GM19324 (cell line): ENCODE results near the gene SEMA6D.

Source experiments
- ATAC-seq: cut with Tn5 transposase; IDR thresholded peaks from one replicate; pipeline ENCODE4 v1.9.1; 2021; ENCODE audit warnings: mild to moderate bottlenecking, moderate library complexity; ENCODE audit not compliant: unreplicated experiment, low FRiP score

Gene SEMA6D

DNA sequence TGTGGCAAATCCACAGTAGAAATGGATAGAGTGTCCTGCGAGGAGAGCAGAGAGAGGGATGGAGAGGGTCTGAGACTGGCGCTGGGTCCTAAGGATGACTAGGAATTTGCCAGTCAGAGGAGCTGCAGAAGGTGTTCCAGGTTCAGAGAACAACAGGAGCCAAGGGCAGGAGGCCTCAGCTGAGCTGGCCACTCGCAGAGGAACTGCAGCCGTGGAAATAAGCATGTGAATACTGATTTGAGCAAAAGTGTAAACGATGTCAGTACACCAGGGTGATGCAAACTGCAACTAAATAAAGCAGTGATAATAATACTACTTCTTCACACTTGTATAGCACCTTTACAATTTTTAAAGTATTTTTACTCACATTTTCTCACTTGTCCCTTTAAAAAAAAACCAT lies 24.6 kb downstream of the SEMA6D start:
- no peak for ATAC-seq

DNA sequence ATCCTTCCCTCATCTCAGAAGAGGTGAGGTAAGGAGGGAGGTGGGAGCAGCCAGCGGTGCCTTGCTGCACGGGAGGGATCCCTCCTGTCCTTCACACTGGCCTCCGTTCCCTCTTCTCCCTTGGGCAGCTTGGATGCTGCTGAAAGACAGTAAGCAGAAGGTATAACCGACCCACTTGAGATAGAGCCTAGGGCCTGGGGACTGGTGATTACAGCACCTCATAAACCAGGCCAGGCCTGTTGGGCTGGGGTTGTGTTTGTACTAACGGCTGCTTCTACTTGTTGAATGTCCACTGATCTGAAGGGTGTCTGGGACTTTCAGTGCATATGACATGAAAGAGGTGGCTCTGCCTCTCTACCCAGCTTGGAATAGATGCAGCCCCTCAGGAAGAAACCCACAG lies 25.0 kb downstream of the SEMA6D start:
- ATAC-seq = no peak

DNA sequence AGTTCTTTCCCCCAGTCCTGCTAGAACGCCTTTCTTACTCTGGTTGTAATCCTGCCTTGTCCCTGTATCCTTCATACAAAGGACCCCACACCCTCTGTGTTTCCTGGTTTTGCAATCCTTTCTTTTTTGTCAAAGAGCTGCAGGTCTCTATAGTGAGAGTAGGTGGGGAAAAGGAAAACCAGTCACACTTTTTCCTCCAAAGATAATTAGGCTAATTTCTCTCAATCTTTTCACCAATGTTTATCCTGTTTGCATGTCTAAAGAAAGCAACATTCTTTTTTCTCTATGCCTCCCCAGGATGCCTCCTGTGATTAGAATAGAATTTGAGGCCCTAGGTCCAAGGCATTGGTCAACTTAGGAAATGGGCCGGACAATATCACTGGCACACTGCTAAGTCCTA lies 25.4 kb downstream of the SEMA6D start:
- ATAC-seq = no peak

DNA sequence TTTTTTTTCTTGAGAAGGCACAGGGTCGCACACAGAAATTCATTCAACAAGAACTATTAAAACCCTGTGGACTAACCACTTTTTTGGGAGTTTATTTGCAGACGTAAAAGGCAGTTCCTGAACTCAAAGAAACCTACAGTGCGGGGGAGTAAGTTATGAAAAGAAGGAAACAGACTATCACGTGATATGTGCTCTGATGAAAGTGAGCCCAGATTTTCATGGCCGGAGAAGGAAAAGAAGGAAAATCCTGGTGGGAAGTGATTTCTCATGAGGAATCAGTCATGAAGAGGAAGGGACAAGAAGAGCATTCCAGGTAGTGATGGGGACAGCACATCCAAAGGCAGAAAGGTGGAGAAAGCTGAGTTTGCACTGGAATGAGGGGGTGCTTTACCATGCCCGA lies 26.1 kb downstream of the SEMA6D start:
- ATAC-seq = no peak

DNA sequence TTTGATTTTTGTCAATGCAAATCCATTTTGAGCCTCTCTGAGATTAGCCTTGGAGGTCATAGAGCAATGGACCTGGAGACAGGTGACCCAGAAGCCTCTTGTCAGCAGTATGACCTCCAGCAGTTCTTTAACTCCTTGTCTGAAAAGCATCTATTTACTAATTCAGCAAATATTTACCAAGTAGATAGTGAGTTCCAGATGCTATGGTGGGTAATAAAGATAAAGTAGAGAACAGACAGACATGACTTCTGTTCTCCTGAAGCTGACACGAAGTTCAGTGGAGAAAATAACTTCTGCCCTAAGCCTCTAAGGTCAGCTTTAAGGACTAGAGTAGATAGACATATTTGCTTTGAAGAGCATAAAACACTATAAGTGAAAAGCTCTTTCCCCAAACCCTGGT lies 26.6 kb downstream of the SEMA6D start:
- no peak for ATAC-seq

DNA sequence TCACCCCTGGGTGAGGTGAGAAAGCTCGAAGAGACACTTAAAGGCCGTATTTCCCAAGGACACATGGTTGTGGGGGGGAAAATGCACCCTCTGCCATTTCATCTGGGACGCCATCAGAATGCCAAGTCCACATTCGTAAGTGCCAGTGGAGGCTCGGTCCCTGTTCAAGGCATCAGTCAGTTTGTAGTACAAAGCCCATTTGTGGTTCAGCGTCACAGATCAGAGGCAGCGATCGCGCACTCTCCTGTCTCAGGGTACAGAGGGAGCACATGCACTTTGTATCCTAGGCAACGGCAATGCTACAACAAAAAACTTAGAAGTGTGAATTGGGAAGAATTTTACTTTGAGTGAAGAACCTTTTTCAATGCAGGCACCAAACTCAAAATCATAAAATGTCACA lies 27.2 kb downstream of the SEMA6D start:
- no peak for ATAC-seq

DNA sequence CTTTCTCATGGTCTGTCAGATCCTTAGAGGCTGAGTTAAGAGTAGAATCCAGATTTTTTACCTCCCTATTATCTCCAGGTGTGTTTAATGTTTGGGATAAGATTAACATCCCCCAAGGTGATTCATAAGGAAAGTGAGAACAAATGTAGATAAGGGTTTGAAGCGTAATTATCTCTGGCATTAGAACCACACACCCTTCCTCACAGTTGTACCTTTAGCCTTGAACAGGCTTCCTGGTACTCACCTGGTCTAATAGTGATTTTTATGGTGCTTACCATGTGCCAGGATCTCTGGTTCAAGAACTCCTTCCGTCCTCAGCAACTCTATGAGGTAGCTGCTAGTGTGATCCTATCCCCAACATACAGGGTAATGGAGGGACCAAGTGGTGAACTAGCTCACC lies 27.7 kb downstream of the SEMA6D start:
- ATAC-seq = no peak

DNA sequence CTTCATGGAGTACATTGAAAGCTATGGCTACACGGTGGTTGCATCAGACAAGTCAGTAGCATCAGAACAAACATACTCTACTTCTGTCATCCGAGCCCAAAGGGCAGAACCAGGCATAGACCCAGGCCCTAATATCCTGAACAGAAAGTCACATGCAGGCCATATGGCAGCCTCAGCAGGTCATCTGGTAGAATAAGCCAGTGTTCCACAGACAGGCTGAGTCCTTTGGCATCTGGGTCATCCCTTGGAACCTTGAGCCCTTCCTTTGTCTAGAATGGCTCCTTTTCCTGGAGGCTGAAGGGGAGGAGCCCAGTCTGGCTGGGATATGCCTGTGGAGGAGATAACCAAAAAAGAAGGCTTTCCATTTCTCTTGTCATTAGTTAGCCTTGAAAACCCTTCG lies 29.2 kb downstream of the SEMA6D start:
- ATAC-seq = no peak

DNA sequence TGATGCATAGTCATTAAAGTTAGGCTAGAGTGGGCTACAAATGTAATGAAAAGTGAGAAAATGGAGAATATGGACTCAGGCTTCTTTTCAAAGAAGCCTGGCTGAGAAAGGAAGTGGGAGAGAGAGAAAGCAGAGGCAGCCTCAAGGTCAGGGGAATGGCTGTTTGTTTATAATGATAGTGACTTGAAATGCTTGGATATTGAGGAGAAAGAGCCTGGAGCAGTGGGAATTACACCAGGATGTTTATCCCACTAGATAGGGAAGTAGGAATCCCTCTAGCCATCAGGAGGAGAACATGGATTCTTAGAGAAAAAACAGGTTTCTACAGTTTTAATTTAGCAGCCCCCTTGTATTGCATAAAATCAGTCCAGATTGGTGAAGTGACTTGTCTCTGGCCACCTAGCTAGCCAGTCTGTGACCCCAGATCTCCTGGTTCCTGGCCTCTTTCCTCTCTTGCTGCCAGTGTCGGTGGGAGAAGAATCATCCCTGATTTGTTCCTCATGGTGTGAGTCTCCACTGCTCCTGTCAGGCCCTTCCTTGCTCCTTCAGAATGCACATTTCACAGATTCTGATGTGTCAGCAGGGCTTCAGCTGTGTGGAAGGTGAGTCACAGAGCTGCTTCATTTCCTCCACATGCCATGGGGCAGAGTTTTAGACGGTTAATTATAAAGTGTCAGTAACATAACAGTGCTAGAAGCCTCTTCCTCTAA lies 32.9 kb downstream of the SEMA6D start:
- no peak for ATAC-seq

DNA sequence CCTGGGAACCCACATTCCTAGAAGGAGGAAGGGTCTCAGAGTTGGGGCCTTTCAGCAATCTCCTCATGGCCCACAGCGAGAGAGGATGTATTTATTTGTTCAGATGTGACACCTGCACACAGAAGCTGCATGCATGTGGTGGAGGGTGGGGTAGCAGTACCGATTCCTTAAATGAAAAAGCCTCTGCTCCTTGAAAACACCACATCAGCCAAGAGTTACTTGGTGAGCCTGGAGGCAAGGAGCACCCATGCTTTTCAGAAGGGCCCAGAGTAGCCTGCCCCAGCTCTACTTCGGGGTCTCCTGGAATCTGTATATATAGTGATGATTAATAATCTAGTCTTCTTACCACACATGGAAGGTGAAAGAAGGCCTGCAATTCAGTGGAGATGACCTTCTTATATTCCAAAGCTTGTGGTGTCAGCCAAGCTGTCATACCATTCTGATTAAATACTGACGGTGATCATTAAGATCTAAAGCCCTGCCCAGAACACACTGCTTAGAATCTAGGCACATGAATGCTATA lies 33.5 kb downstream of the SEMA6D start:
- ATAC-seq = no peak

DNA sequence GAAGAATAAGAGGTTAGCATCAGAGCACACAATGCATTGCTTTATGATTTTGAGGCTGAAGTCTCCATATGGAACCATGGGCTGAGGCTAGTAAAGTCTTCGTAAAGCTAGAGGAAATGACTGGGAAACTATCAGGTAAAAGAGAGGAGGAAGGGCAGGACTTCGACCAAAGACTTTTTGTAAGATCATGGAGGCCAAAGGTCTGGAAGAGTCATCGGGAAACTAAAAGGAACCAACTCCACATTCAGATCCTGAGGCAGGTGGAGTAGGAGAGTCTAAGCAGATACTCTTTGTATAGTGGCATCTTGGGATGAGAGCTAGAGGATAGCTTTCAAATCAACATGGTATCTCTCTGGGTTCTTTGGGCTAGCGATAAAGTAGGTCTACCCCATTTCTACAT lies 36.3 kb downstream of the SEMA6D start:
- no peak for ATAC-seq

DNA sequence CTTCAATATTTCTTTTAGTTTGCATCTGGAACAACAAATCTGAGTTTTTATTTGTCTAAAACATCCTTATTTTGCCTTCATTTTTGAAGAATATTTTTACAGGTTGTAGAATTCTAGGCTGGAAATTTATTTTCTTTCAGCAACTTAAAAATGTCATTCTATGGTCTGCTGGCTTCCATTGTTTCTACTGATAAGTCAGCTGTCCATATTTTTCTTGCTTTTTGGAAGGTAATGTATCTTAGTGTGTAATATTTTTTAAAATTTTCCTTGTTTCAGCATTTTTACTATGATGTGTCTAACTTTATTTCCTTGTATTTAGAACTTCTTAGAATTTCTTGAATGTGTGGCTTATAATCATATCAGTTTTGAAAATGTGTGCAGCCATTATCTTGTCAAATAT lies 37.0 kb downstream of the SEMA6D start:
- ATAC-seq = no peak

DNA sequence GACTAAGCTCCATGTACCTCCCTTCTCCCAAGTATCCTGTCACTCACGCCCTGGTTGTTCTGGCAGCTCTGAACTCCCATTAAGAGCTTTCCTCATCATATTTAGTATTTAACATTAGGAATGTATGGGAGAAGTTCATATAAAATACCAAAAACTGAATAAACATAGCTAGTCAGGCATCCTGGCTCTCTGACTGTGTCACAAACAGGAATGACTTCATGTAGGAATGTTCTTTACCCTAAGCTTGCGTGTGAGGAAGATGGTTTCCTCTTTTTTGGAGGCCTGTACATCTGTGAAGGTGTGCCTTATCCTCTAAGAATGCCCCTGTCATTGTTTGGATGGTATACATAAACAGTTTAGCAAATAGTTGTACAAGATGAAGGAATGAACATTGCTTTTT lies 38.6 kb downstream of the SEMA6D start:
- no peak for ATAC-seq

DNA sequence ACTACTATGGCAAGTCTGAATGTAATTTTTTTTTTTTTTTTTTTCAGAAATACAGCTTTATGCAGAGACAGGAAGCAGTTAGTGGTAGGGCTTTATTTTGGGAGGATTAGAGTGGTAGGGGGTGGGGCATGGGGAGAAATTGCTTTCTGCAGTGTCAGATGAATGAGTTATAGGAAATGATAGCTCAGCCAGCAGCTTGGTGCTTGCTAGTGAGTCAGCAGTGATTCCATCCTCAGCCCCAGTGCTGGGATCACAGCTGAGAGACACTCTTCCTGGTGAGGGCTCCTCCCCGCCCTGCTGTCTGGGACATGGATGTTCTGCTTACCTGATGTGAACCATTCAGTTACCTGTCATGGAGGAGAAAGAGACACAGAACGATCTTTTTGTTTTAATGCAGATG lies 39.6 kb downstream of the SEMA6D start:
- no peak for ATAC-seq

DNA sequence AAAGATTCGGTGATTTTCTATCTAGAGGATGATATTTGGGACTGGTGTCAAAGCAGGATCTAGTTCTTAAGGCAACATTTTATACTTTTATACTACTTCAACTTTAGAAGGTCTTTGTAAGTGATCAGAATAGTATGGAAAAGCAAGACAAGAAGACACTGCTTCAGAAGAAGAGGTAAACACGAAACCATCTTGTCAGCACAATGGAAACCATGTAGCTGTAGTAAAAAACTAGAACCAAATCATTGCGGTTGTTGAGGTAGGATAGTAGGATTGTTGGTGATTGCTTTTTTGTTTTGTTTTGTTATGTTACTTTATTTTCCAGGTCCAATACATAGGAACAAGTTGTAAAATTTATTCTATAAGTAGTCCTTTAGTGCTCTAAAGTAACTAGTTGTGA lies 40.0 kb downstream of the SEMA6D start:
- no peak for ATAC-seq

DNA sequence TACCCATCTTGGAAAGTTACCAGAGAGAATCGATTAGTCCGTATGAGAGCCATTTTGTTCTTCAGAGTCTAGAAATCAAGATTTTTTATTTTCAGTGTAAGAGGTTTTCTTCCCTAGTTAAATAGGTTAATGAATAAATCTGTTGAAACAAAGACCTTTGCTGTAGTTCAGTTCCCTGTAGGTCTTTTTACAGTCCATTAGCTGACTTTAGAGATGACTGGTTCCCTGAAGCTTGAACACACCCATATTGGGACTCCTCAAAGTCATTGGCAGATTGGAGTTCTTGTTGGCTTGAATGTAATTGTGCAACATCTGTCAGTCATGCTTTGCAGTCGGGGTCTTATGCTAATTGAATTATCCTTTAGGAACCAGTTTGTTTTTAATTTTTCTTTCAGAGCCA lies 45.3 kb downstream of the SEMA6D start:
- no peak for ATAC-seq

DNA sequence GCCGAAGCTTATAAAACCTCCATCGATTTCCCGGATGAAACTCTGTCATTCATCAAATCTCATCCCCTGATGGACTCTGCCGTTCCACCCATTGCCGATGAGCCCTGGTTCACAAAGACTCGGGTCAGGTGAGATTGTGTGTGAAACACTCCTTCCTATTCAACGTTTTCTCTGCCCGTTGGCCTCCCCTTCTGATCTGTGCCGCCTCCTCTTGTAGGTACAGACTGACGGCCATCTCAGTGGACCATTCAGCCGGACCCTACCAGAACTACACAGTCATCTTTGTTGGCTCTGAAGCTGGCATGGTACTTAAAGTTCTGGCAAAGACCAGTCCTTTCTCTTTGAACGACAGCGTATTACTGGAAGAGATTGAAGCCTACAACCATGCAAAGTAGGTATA lies 47.4 kb downstream of the SEMA6D start:
- no peak for ATAC-seq

DNA sequence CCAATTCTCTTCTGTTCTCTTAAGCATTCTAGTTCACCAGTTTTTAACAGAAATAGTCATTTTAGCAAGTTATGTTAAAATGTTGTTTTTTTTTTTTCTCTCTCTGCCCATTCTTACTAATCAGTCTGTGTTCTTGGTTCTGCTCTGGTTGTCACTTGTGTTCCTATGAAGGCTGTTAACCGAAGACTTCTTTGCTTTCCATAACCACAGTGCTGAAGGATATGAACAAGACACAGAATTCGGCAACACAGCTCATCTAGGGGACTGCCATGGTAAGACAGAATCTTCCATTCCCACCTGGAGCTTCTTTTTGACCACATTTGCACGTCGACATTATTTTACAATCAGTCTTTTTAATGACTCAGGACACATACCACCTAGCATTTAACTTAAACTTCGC lies 49.1 kb downstream of the SEMA6D start:
- no peak for ATAC-seq

DNA sequence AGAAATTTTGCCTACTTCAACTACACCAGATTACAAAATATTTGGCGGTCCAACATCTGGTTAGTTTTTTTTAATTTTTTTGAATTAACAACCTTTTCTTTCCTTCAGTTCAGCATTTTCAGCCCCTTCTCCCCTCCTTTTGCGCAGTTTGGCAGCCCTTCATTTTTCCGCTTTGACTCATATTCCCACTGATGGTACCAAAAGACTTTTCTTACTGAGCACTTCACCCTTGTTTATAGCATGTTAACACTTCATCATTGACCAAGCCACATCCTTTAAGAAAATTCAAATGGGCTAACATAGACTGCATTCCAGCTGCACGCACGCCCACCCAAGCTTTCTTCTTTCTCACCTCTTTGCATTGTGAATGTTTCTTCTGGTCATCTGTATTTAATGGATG lies 49.7 kb downstream of the SEMA6D start:
- no peak for ATAC-seq

DNA sequence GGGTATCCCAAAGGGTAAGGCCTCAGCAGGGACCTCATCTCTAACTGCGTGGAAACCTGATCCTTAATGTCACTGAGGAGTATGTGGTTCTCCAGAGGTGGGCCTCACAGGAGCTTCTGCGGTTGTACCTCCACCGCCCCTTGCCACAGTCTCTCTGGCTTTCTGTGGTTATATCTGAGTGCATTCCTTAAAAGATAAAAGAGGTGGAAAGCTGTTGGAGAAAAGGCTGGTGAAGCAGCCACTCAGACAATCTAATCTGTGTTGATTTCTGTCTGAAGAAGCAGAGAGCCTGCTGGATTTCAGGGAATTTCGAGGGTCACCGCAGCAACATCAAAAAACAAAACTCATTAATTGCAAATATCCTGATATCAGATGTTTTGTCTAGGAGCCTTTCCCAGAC lies 51.4 kb downstream of the SEMA6D start:
- ATAC-seq = no peak

DNA sequence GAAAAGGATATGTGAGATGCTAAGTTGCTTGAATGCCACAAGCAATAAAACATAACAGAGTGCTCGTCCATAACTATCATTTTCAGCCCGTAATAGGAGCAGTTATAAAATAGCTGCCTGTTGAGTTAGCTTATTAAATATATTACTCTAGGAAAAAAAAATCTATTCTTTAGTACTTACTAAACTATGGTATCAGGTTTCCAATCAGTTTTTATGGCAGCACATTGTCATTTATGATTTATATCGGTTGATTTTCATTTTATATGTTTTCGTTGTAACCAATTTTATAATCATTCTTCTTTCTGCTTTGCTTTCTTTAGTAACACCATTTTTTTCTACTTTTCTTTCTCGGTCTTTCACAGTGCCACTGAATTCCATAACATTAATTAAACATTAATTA lies 51.9 kb downstream of the SEMA6D start:
- no peak for ATAC-seq

DNA sequence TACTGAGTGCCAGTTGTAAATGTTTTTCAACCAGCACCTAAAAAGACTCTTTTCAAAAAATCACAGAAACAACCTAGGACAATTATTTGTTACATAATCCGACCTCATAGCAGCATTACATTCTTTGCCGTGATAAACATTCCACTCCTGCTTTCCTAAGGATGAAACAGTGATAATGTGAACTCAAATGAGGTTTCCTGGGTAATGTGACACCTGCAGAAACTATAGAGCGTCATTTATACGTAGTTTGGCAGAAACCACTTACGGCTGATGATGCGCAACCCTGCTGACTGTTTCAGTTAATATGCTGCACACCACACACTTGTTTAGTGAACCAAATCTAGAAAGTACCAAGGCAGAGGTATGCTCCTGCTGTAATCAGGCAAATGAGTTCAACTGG lies 55.8 kb downstream of the SEMA6D start:
- no peak for ATAC-seq

DNA sequence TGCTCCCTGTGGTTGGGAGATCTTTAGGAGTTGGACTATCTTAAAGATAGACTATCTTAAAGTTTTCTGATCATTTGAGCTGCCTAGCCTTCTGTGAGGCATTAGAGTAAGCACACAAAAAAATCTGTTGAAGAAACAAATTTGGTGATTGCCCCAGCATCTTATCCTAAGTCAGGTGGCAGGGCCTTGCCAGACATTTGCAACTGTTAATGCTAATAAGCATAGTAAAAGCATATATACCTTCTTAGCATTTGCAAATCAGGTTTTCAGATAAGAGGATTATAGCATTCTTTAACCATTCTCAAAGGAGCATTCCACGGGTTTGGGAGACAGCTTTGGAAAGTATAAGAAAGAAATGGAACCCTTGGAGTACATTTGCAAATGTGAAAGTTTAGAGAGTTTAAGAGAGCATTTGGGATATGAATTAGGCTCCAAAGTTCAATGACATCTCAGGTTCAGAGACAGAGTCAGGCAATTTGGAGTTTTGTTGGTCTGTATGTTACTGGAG lies 61.0 kb downstream of the SEMA6D start:
- ATAC-seq = no peak
